ENCODE data around the gene CCL20.

The CCL20 gene

GRCh38 chr2:227804975-227805374 lies 8.7 kb upstream of the CCL20 start:
- no peak for DNase-seq

DNA sequence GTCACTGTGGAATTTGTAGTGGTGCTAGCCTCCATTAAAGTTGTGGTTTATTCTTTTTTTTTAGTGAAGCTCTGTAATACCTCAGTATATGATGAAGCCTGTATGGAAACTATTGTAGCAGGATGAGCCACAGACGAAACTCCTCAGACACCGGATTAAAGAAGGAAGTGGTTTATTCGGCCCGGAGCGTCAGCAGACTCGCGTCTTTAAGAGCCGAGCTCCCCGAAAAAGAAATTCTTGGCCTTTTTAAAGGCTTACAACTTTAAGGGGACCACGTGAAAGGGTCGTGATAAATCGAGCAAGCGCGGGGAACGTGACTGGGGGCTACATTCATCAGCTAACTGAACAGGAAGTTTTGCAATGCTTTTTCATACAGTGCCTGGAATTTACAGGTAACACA lies 8.1 kb upstream of the CCL20 start:
- DNase-seq, result peak; percentile 71

GRCh38 chr2:227808936-227809335 lies 4.7 kb upstream of the CCL20 start:
- no peak for DNase-seq

- no peak for DNase-seq
These were observed 1.6 kb upstream of the CCL20 start for GRCh38 chr2:227812001-227812400.

- no peak for DNase-seq
These were observed 447 bp upstream of the CCL20 start for GRCh38 chr2:227813229-227813561.

DNA sequence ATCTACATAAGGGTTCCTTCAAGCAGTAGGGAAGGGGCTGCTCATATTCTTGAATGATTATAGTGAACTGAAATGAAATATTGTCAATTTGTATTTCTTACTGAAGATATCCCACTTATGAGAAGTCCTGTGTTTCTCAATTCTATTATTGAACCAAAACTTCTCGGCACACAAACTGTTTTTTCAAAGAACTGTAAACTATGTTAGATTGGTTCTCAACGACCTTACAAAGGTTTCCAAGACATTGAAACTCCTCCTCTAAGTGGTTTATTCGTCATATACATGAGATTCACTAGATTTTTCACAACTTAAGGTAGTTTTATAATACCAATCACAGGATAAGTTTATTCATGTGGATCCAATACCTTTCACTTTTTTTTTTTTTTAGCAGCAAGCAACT lies 1.4 kb downstream of the CCL20 start:
- DNase-seq, result no peak

- no peak for DNase-seq
These were observed 3.1 kb downstream of the CCL20 start for GRCh38 chr2:227816507-227817294.

DNA sequence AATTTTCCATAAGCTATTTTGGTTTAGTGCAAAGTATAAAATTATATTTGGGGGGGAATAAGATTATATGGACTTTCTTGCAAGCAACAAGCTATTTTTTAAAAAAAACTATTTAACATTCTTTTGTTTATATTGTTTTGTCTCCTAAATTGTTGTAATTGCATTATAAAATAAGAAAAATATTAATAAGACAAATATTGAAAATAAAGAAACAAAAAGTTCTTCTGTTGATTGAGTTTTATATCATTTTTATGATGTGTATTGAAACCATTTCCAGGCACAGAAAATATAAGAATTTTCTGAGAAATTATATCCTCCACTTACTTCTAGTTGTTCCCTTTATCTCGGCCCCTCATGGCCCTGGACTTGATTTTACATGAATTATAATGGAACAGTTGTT lies 3.7 kb downstream of the CCL20 start:
- DNase-seq, result no peak

- peak; percentile 89 for DNase-seq
These were observed 4.4 kb downstream of the CCL20 start for GRCh38 chr2:227817850-227818674.

DNA sequence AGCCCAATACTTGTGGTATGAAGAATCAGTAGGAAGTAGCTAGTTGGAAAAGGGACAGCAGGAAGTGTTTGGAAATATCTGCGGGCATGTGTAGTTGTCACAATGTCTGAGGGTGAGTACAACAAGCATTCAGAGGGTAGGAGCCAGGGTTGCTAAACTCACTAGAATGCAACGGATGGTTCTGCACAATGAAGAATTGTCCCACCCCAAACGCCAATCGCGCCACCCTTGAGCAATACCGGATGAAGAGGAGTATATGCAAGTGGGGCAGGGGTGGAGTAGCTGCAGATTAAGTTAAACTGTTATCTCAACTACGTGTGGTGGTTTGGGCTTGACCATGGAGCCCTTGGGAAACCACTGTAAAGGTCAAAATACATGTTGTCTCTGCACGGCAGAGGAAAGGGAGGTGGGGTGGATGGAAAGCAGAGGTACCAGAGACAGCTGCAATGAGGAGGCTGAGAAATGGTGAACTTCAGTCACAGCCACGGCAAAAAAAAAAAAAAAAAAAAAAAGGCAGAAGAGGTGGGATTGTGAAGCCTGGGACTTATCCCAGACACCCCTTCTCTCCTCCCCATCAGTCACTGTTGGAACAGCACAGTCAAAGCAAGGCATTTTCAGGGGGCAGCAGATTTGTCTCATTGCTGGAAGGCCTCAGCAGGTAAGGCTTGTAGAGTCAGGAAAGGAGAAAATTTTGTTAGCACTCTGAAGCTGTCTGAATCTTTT lies 5.2 kb downstream of the CCL20 start:
- no peak for DNase-seq

DNA sequence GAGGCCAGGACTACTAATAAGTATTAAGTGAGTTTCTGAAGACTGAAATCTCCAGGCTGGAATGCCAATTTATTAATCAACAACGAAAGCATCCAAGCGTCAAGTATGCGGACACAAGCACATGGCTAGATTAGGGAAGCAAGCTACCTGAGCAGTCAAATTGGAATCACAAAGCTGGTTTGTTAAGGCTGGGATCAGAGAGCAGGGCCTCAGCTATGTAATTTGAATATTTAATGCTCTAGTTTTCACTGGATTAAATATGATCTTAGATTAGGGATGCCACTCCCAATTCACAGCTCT lies 5.7 kb downstream of the CCL20 start:
- no peak for DNase-seq

DNA sequence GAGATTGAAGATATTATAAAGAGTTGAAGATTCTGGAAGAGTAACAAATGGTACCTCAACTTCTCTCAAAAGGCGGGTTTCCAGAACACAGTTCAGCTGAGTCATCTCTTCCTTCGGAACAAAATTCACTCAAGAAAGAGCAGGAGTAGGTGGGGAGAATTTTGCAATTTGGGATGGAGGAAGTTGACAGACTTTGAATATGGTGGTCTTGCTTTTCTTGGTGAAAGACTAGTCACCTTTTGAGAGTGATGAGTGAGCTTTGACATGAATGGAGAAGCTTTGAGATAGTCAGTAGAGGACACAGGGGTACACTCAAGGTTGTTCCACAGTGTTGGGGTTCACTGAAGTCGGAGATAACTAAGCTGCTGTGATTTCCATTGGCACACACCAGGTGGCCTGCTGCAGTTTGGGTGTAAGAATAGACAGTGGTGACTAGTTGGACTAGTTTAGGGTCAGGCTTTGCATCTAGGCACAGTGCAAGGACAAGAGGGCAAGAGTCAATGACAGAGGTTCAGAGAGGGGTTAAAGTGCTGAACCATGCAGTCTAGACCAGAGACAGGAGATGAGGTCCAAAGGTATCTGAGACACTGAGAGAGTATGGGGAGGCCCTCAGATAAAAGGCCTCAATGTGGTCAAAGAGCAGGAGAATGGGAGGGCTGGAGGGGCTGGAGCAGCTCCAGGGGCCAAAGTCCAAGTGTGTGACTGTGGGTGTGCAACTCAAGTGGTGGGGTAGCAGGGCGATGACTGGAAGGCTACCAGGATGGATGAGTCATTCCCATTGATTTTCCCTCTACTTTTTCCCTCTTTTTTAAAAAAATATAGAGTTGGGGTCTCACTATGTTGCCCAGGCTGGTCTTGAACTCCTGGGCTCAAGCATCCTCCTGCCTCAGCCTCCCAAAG lies 7.7 kb downstream of the CCL20 start:
- DNase-seq, result no peak

- DNase-seq, result no peak
These were observed 8.9 kb downstream of the CCL20 start for GRCh38 chr2:227822416-227823003.

DNA sequence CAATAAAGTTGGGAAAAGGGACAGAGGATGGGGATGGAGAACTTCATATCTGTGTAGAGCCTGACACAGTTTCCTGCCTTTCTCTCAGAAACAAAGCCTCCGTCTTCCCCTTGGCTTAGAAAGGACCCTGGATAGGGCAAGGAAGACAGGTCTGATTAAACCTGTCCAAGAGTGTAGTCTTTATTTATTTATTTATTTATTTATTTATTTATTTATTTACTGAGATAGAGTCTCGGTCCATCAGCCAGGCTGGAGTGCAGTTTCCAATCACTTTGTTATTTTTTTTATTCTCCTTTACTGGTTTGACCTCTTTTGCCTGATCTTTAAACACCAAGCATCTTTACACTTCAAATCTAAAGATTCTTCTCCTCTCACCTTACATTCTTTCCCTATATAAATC lies 10.3 kb downstream of the CCL20 start:
- DNase-seq, result no peak

DNA sequence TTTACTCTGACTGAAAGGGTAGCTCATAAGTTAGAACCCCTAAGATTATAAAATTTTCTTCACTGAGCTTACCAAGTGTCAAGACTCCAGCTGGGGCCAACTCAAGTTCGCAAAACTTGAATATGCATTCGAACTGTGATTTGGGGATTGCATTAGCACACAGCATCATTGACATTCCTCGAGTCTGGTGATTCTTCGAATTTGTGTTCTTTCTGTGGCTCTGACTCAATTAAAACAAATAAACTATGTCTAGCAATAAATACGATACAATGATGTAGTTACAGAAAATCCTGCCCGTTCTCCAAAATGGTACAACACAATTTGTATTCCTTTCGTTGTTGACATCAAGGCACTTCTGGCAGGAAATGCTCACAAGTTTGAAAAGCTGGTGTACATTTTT lies 11.1 kb downstream of the CCL20 start:
- no peak for DNase-seq

GRCh38 chr2:227826019-227826521 lies 12.4 kb downstream of the CCL20 start:
- DNase-seq, result peak; percentile 69

GRCh38 chr2:227826563-227826962 lies 12.9 kb downstream of the CCL20 start:
- no peak for DNase-seq

DNA sequence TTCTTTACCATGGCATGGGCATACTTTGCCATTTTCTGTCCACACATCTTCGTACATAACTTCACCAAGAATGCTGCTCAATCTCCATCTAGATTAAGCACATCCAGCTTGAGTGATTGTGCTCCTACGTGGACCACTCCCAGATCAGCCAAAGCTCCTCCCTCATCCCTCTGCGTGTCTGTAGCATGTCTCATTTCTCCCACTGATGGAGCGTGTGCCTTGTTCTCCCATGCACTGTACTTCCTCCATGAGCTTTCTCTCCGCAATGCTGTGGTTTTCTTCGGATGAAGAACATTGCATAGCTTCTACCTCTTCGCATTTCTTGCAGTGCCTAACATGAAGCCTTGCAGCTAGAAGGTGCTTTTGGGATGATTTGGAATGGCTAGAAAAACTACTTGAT lies 13.5 kb downstream of the CCL20 start:
- DNase-seq, result no peak

GRCh38 chr2:227828477-227828912 lies 14.9 kb downstream of the CCL20 start:
- DNase-seq, result no peak

GRCh38 chr2:227829337-227829736 lies 15.7 kb downstream of the CCL20 start:
- no peak for DNase-seq

- DNase-seq, result no peak
These were observed 20.8 kb downstream of the CCL20 start for GRCh38 chr2:227834423-227834822.
